ENCODE results near the gene ZRSR2. TPM values are rescaled to one million over a fixed set of nuclear protein-coding genes. Genes with fewer than 3 reads are reported as not detected.

ZRSR2 gene
- total RNA-seq, 1 experiment from 2014 or later = 3.0 TPM

- DNase-seq (ENCODE audit: low read depth, low spot score) (no peak), ATAC-seq (no peak)
- no peaks in the 10 kb centered on the region; the same call in 1 of the 2 replicates for H3K36me3 ChIP-seq (ENCODE audit: control insufficient read depth, insufficient read depth, low read length)
- BruUV-seq (replicated peaks) = no TSS peak
- in situ Hi-C loops (cut with HindIII; ENCODE audit: low pct_unique_long_range_greater_than_20kb, low sequenced_read_pairs) = no loop called here
- ChIA-PET POLR2A (no interaction called here), CTCF (interaction anchor here (0.6 kb wide), 1 partner anchor 1136 kb away, joined by 4 read pairs; no protein-coding TSS in a partner anchor)
- no peaks in the 10 kb centered on the region for H3K4me1 ChIP-seq (ENCODE audit: control insufficient read depth, insufficient read depth, low read length)
- TF ChIP-seq POLR2AphosphoS5 (IDR thresholded peaks at IDR 0.05; ENCODE audit: low read depth, low read length) (no peak), SIN3A (IDR thresholded peaks at IDR 0.05; ENCODE audit: borderline replicate concordance, insufficient read depth, low read depth, low read length) (no peak), TCF7L2 (IDR thresholded peaks at IDR 0.05; ENCODE audit: low read depth, low read length) (no peak), CTCF (IDR thresholded peaks at IDR 0.05) (no peak), REST (IDR thresholded peaks at IDR 0.05; ENCODE audit: insufficient read depth in 1 of 2, low read depth in 2 of 2, low read length in 1 of 2) (no peak)
- H3K27me3 ChIP-seq (ENCODE audit: control insufficient read depth, insufficient read depth, low read length) = no peaks in the 10 kb centered on the region
- H3K4me3 ChIP-seq (ENCODE audit: low read depth in 2 of 2, low read length in 2 of 2) = no peak overlapping the region
- intact Hi-C loops (cut with micrococcal nuclease; ENCODE audit: unreplicated experiment) = no loop called here
- H3K27ac ChIP-seq (ENCODE audit: low read length) = no peak overlapping the region
- no peaks in the 10 kb centered on the region for H3K9me3 ChIP-seq (ENCODE audit: control insufficient read depth, insufficient read depth, low read depth, low read length)
These were observed 44.7 kb downstream of the ZRSR2 start for GRCh38 chrX:15834827-15835595.

- ChIA-PET POLR2A (no interaction called here), CTCF (no interaction called here)
- ATAC-seq (no peak), DNase-seq (ENCODE audit: low read depth, low spot score) (no peak)
- TF ChIP-seq POLR2AphosphoS5 (IDR thresholded peaks at IDR 0.05; ENCODE audit: low read depth, low read length) (no peak), TCF7L2 (IDR thresholded peaks at IDR 0.05; ENCODE audit: low read depth, low read length) (no peak), CTCF (IDR thresholded peaks at IDR 0.05) (no peak), SIN3A (IDR thresholded peaks at IDR 0.05; ENCODE audit: borderline replicate concordance, insufficient read depth, low read depth, low read length) (no peak), REST (IDR thresholded peaks at IDR 0.05; ENCODE audit: insufficient read depth in 1 of 2, low read depth in 2 of 2, low read length in 1 of 2) (no peak)
- H3K27me3 ChIP-seq (ENCODE audit: control insufficient read depth, insufficient read depth, low read length) = no peaks in the 10 kb centered on the region
- H3K4me3 ChIP-seq (ENCODE audit: low read depth in 2 of 2, low read length in 2 of 2) = no peak overlapping the region
- no peaks in the 10 kb centered on the region; the same call in 1 of the 2 replicates for H3K36me3 ChIP-seq (ENCODE audit: control insufficient read depth, insufficient read depth, low read length)
- intact Hi-C loops (cut with micrococcal nuclease; ENCODE audit: unreplicated experiment) = no loop called here
- no peaks in the 10 kb centered on the region for H3K4me1 ChIP-seq (ENCODE audit: control insufficient read depth, insufficient read depth, low read length)
- no peak overlapping the region for H3K27ac ChIP-seq (ENCODE audit: low read length)
- H3K9me3 ChIP-seq (ENCODE audit: control insufficient read depth, insufficient read depth, low read depth, low read length) = no peaks in the 10 kb centered on the region
- in situ Hi-C loops (cut with HindIII; ENCODE audit: low pct_unique_long_range_greater_than_20kb, low sequenced_read_pairs) = no loop called here
- no TSS peak for BruUV-seq (replicated peaks)
These were observed 47.7 kb downstream of the ZRSR2 start for GRCh38 chrX:15838017-15838416.
